RWPE2 (cell line): ENCODE data around the gene EIF6.
"Not testable (repeated sequence)": the region's sequence is repeated elsewhere in the genome, so short reads cannot be mapped to it uniquely, and the experiment has no call there.

Source experiments
- ATAC-seq: fragments of 200-7000 bp; cut with Tn5 transposase; 3 replicates; pipeline ENCODE4 v1.9.1; 2021; ENCODE audit warnings: low read depth
- DNase-seq: peaks from one replicate; pipeline ENCODE4 v3.0.0-alpha.2; 2020; ENCODE audit warnings: low spot score
- H3K27ac ChIP-seq: fragments of 450-650 bp; 2 replicates; pipeline ENCODE4 v1.5.1; 2017; ENCODE audit warnings: mild to moderate bottlenecking; ENCODE audit not compliant: poor library complexity, severe bottlenecking
- H3K27me3 ChIP-seq: fragments of 250-450 bp; sonication (Bioruptor Pico); 2 replicates; pipeline ENCODE4 v1.5.1; 2021; ENCODE audit warnings: mild to moderate bottlenecking, moderate library complexity; ENCODE audit not compliant: insufficient read depth, poor library complexity, severe bottlenecking
- H3K36me3 ChIP-seq: fragments of 250-450 bp; sonication (Bioruptor Pico); 2 replicates; pipeline ENCODE4 v1.5.1; 2020; ENCODE audit warnings: low read depth, mild to moderate bottlenecking, moderate library complexity
- H3K4me1 ChIP-seq: fragments of 250-450 bp; sonication (Bioruptor Pico); 2 replicates; pipeline ENCODE4 v1.5.1; 2021; ENCODE audit warnings: mild to moderate bottlenecking, moderate library complexity; ENCODE audit not compliant: insufficient read depth, poor library complexity, severe bottlenecking
- H3K4me3 ChIP-seq: fragments of 250-450 bp; sonication (Bioruptor Pico); 2 replicates; pipeline ENCODE4 v1.5.1; 2021; ENCODE audit warnings: mild to moderate bottlenecking, moderate library complexity; ENCODE audit not compliant: severe bottlenecking
- H3K9me3 ChIP-seq: fragments of 250-450 bp; sonication (Bioruptor Pico); 2 replicates; pipeline ENCODE4 v1.5.1; 2021; ENCODE audit warnings: mild to moderate bottlenecking, moderate library complexity; ENCODE audit not compliant: severe bottlenecking
- TF ChIP-seq, protein P1 (sequence below): fragments of 450-650 bp; IDR thresholded peaks from one replicate; pipeline ENCODE4 v1.5.1; 2017; ENCODE audit warnings: mild to moderate bottlenecking, moderate library complexity; ENCODE audit not compliant: poor library complexity, severe bottlenecking

The EIF6 gene

DNA sequence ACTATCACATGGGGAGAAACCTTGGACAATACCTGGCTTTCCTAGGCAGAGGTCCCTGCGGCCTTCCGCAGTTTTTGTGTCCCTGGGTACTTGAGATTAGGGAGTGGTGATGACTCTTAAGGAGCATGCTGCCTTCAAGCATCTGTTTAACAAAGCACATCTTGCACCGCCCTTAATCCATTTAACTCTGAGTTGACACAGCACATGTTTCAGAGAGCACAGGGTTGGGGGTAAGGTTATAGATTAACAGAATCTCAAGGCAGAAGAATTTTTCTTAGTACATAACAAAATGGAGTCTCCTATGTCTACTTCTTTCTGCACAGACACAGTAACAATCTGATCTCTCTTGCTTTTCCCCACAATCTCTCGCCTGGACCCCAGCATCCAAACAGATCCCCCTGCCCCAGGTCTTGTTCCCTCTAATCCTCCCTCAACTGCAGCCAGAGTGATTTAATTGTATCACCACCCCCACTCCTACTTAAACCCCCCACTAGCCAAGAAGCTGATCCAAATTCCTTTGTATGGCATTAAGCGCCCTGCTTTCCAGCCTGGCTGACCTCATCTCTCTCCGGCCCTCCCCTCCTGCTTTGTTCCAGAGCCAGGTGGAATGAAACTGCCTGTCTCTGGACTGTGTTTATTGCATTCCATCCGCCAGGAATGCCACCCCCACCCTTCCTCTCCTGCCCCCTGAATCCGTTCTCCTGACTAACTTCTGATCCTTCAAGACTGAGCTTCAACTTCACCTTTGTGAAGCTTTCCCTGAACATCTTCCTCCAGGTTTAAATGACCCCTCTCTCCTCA lies 21.6 kb downstream of the EIF6 start:
- TF ChIP-seq, protein P1, sequence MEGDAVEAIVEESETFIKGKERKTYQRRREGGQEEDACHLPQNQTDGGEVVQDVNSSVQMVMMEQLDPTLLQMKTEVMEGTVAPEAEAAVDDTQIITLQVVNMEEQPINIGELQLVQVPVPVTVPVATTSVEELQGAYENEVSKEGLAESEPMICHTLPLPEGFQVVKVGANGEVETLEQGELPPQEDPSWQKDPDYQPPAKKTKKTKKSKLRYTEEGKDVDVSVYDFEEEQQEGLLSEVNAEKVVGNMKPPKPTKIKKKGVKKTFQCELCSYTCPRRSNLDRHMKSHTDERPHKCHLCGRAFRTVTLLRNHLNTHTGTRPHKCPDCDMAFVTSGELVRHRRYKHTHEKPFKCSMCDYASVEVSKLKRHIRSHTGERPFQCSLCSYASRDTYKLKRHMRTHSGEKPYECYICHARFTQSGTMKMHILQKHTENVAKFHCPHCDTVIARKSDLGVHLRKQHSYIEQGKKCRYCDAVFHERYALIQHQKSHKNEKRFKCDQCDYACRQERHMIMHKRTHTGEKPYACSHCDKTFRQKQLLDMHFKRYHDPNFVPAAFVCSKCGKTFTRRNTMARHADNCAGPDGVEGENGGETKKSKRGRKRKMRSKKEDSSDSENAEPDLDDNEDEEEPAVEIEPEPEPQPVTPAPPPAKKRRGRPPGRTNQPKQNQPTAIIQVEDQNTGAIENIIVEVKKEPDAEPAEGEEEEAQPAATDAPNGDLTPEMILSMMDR = peak; percentile 50
- not testable (repeated sequence) for H3K4me3 ChIP-seq, H3K36me3 ChIP-seq, H3K27me3 ChIP-seq, H3K9me3 ChIP-seq
- H3K27ac ChIP-seq = peak overlapping the region; percentile 94
- ATAC-seq (peak; percentile 97), DNase-seq (peak; percentile 97)
- H3K4me1 ChIP-seq = peaks cover 17% of the 10 kb centered on the region

DNA sequence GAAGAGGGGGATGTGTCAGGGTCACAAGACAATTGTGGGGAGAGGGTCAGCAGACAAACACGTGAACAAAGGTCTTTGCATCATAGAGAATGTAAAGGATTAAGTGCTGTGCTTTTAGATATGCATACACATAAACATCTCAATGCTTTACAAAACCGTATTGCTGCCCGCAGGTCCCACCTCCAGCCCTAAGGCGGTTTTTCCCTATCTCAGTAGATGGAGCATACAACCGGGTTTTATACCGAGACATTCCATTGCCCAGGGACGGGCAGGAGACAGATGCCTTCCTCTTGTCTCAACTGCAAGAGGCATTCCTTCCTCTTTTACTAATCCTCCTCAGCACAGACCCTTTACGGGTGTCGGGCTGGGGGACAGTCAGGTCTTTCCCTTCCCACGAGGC lies 22.3 kb downstream of the EIF6 start:
- H3K36me3 ChIP-seq, ATAC-seq, H3K4me3 ChIP-seq, H3K9me3 ChIP-seq, H3K27me3 ChIP-seq, DNase-seq: not testable (repeated sequence)
- Histone ChIP-seq H3K27ac (peak overlapping the region; percentile 94), H3K4me1 (peaks cover 17% of the 10 kb centered on the region)

DNA sequence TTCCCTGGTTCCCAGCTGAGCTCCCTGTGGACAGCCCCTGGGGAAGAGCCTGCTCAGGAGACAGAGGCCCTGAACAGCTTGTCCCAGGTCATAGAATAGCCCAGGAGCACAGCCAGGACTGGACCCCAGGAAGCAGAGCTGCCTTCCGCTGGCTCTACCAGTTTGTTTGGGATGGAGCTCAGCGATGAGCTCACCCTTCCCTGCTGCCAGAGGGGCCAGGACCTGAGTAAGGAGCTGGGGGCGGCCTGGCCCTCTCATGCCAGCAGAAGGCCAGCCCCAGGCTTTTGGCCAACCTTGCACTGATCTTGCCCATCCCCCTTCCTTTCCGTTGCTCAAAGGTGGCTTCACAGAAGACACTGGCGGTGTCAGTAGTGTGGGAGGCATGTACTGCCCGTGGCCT lies 24.1 kb downstream of the EIF6 start:
- no peaks in the 10 kb centered on the region for H3K9me3 ChIP-seq
- H3K4me1 ChIP-seq = peaks cover 17% of the 10 kb centered on the region
- no peaks in the 10 kb centered on the region for H3K27me3 ChIP-seq
- H3K4me3 ChIP-seq = no peak overlapping the region
- no peaks in the 10 kb centered on the region for H3K36me3 ChIP-seq
- TF ChIP-seq, protein P1 = no peak
- peak; percentile 80 for DNase-seq
- no peak for ATAC-seq
- no peak overlapping the region for H3K27ac ChIP-seq

DNA sequence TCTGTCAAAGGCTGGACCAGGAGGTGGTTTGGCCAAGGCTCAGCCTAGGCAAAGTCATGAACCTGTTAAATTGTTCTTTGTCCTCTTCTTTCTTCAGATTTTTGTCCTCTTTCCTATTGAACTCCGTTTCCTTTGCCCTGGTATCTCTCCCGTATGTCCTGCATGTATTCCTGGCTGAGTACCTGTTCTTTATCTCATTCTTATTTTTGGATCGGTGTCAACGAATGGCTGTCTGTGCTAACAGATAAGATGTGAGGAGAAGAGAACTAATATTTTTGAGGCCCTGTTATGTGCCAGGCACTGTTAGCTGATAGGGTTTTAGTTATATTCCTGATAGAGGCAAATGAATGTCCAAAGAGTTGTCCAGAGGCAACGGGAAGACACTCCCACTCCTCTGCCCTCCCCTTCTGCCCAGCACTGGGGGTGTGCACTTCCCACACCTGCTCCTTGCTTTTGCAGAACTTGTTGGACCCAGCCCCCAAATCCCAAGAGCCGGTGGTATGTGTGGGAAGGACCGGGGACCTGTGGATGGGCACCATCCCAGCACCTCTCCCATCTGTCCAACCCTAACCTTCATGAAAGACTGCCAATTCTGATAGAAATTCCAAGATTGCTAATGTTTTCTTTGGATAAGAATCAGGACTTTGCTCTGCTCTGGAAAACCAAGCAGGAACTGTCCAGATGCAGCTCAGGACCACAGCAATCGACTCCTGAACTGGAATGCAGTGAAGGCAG lies 27.2 kb downstream of the EIF6 start:
- DNase-seq (no peak), ATAC-seq (peak; percentile 54)
- Histone ChIP-seq H3K9me3 (no peaks in the 10 kb centered on the region), H3K27me3 (no peaks in the 10 kb centered on the region), H3K4me1 (no peaks in the 10 kb centered on the region), H3K27ac (peak overlapping the region; percentile 13), H3K36me3 (no peaks in the 10 kb centered on the region), H3K4me3 (no peak overlapping the region)
- TF ChIP-seq, protein P1 = no peak

DNA sequence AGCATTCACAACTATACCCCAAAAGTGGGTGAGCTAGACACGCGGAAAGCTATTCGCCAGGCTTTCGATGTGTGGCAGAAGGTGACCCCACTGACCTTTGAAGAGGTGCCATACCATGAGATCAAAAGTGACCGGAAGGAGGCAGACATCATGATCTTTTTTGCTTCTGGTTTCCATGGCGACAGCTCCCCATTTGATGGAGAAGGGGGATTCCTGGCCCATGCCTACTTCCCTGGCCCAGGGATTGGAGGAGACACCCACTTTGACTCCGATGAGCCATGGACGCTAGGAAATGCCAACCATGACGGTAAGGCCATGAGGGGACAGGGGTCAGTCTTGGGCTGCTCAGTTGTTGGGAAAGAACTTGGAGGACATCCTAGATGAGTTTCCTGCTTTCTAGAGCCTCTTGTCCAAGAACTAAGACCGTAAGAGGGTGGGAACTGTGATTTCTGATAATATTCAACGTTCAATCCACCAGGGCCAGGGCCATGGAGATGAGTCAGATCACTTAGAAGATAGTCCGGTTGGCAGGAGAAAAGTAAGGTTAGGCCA lies 30.0 kb downstream of the EIF6 start:
- no peak for DNase-seq
- Histone ChIP-seq H3K27me3 (no peaks in the 10 kb centered on the region), H3K9me3 (no peaks in the 10 kb centered on the region), H3K36me3 (no peaks in the 10 kb centered on the region), H3K4me3 (no peak overlapping the region), H3K4me1 (no peaks in the 10 kb centered on the region), H3K27ac (no peak overlapping the region)
- TF ChIP-seq, protein P1 = no peak
- ATAC-seq = no peak
